ENCODE data around the gene RALB.
"Not testable (repeated sequence)": the region's sequence is repeated elsewhere in the genome, so short reads cannot be mapped to it uniquely, and the experiment has no call there.

The RALB gene

GRCh38 chr2:120307482-120307881 lies 54.8 kb downstream of the RALB start:
- no peak for TF ChIP-seq EZH2 (optimal IDR thresholded peaks at IDR 0.05; ENCODE audit: low read depth, low read length)
- TF ChIP-seq CTCF (IDR thresholded peaks at IDR 0.05; ENCODE audit: low read length), result no peak
- TF ChIP-seq EZH2phosphoT487 (IDR thresholded peaks at IDR 0.05; ENCODE audit: low read length), result no peak
- Histone ChIP-seq H4K20me1 (ENCODE audit: insufficient read depth, low read length) (no peaks in the 10 kb centered on the region), H2AFZ (ENCODE audit: low read length) (no peak overlapping the region), H3K9me3 (replicated peaks; ENCODE audit: insufficient read depth, low read length) (no peaks in the 10 kb centered on the region), H3K36me3 (replicated peaks; ENCODE audit: insufficient read depth, low read length) (no peaks in the 10 kb centered on the region), H3K79me2 (ENCODE audit: low read length) (no peaks in the 10 kb centered on the region), H3K4me2 (ENCODE audit: low read depth, low read length) (no peak overlapping the region), H3K27me3 (replicated peaks; ENCODE audit: insufficient read depth, low read length) (no peaks in the 10 kb centered on the region), H3K4me1 (ENCODE audit: low read length) (peaks cover 18% of the 10 kb centered on the region), H3K27ac (ENCODE audit: low read length) (no peak overlapping the region), H3K4me3 (ENCODE audit: low read length) (no peak overlapping the region), H3K9me2 (replicated peaks; ENCODE audit: insufficient read depth, low read length) (no peaks in the 10 kb centered on the region), H3K9ac (ENCODE audit: low read length) (no peak overlapping the region), H3F3A (ENCODE audit: insufficient read depth, low read length) (peaks cover 17% of the 10 kb centered on the region)
- DNase-seq, result no peak

GRCh38 chr2:120308038-120308910 lies 55.6 kb downstream of the RALB start:
- Histone ChIP-seq H4K20me1 (ENCODE audit: insufficient read depth, low read length) (no peaks in the 10 kb centered on the region), H3K4me2 (ENCODE audit: low read depth, low read length) (no peak overlapping the region), H3K9me2 (replicated peaks; ENCODE audit: insufficient read depth, low read length) (no peaks in the 10 kb centered on the region), H3K4me3 (ENCODE audit: low read length) (no peak overlapping the region), H3K27ac (ENCODE audit: low read length) (no peak overlapping the region), H3K9me3 (replicated peaks; ENCODE audit: insufficient read depth, low read length) (no peaks in the 10 kb centered on the region), H3F3A (ENCODE audit: insufficient read depth, low read length) (peaks cover 17% of the 10 kb centered on the region), H3K79me2 (ENCODE audit: low read length) (no peaks in the 10 kb centered on the region), H2AFZ (ENCODE audit: low read length) (no peak overlapping the region), H3K27me3 (replicated peaks; ENCODE audit: insufficient read depth, low read length) (no peaks in the 10 kb centered on the region), H3K36me3 (replicated peaks; ENCODE audit: insufficient read depth, low read length) (no peaks in the 10 kb centered on the region), H3K9ac (ENCODE audit: low read length) (no peak overlapping the region), H3K4me1 (ENCODE audit: low read length) (peaks cover 18% of the 10 kb centered on the region)
- TF ChIP-seq EZH2phosphoT487 (IDR thresholded peaks at IDR 0.05; ENCODE audit: low read length) (no peak), EZH2 (optimal IDR thresholded peaks at IDR 0.05; ENCODE audit: low read depth, low read length) (no peak), CTCF (IDR thresholded peaks at IDR 0.05; ENCODE audit: low read length) (no peak)
- no peak for DNase-seq

GRCh38 chr2:120310136-120310535 lies 57.5 kb downstream of the RALB start:
- Histone ChIP-seq H3F3A (ENCODE audit: insufficient read depth, low read length) (peaks cover 17% of the 10 kb centered on the region), H2AFZ (ENCODE audit: low read length) (peak overlapping the region; percentile 20; the same call in 1 of the 2 replicates), H3K27me3 (replicated peaks; ENCODE audit: insufficient read depth, low read length) (no peaks in the 10 kb centered on the region), H3K4me1 (ENCODE audit: low read length) (peaks cover 18% of the 10 kb centered on the region), H4K20me1 (ENCODE audit: insufficient read depth, low read length) (no peaks in the 10 kb centered on the region), H3K36me3 (replicated peaks; ENCODE audit: insufficient read depth, low read length) (no peaks in the 10 kb centered on the region), H3K79me2 (ENCODE audit: low read length) (no peaks in the 10 kb centered on the region), H3K9ac (ENCODE audit: low read length) (peak overlapping the region; percentile 33; the same call in 1 of the 2 replicates), H3K9me2 (replicated peaks; ENCODE audit: insufficient read depth, low read length) (no peaks in the 10 kb centered on the region), H3K9me3 (replicated peaks; ENCODE audit: insufficient read depth, low read length) (no peaks in the 10 kb centered on the region), H3K4me3 (ENCODE audit: low read length) (no peak overlapping the region), H3K27ac (ENCODE audit: low read length) (peak overlapping the region; percentile 73), H3K4me2 (ENCODE audit: low read depth, low read length) (peak overlapping the region; percentile 46; the same call in 1 of the 2 replicates)
- TF ChIP-seq CTCF (IDR thresholded peaks at IDR 0.05; ENCODE audit: low read length) (no peak), EZH2 (optimal IDR thresholded peaks at IDR 0.05; ENCODE audit: low read depth, low read length) (no peak), EZH2phosphoT487 (IDR thresholded peaks at IDR 0.05; ENCODE audit: low read length) (no peak)
- peak; percentile 92 for DNase-seq

GRCh38 chr2:120310841-120311240 lies 58.2 kb downstream of the RALB start:
- not testable (repeated sequence) for DNase-seq; H3K9me2 ChIP-seq (replicated peaks; ENCODE audit: insufficient read depth, low read length); H3K79me2 ChIP-seq (ENCODE audit: low read length); H3K9ac ChIP-seq (ENCODE audit: low read length); H3K27me3 ChIP-seq (replicated peaks; ENCODE audit: insufficient read depth, low read length); H3K4me3 ChIP-seq (ENCODE audit: low read length); H4K20me1 ChIP-seq (ENCODE audit: insufficient read depth, low read length); H2AFZ ChIP-seq (ENCODE audit: low read length); H3K36me3 ChIP-seq (replicated peaks; ENCODE audit: insufficient read depth, low read length); H3K9me3 ChIP-seq (replicated peaks; ENCODE audit: insufficient read depth, low read length)
- Histone ChIP-seq H3K4me2 (ENCODE audit: low read depth, low read length) (peak overlapping the region; percentile 46; the same call in 1 of the 2 replicates), H3K27ac (ENCODE audit: low read length) (peak overlapping the region; percentile 73; the same call in 1 of the 2 replicates), H3K4me1 (ENCODE audit: low read length) (peaks cover 18% of the 10 kb centered on the region), H3F3A (ENCODE audit: insufficient read depth, low read length) (peaks cover 17% of the 10 kb centered on the region)
